ENCODE results near the gene DLK2. TPM values are rescaled to one million over a fixed set of nuclear protein-coding genes. Genes with fewer than 3 reads are reported as not detected.

DLK2 gene
- total and polyA plus RNA-seq, 2 of the 13 experiments (the other 11 are each of a cell fraction or from before 2014, with no cell fraction given), result 1.2 to 3.8 TPM

- TF ChIP-seq ZBTB8A (CRISPR knock-in tag; IDR thresholded peaks at IDR 0.05; ENCODE audit: borderline replicate concordance, low read depth), result no peak
- no peak for TF ChIP-seq CEBPG (CRISPR knock-in tag; IDR thresholded peaks at IDR 0.05)
- TF ChIP-seq ZNF251 (CRISPR knock-in tag; IDR thresholded peaks at IDR 0.05), result no peak
- no peak for TF ChIP-seq CENPX (CRISPR knock-in tag; IDR thresholded peaks at IDR 0.05)
- no peak for TF ChIP-seq ZNF432 (CRISPR knock-in tag; IDR thresholded peaks at IDR 0.05; ENCODE audit: borderline replicate concordance)
- TF ChIP-seq FLYWCH1 (CRISPR knock-in tag; IDR thresholded peaks at IDR 0.05), result no peak
- TF ChIP-seq ZNF709 (CRISPR knock-in tag; IDR thresholded peaks at IDR 0.05), result 0 out of 2 replicates have a peak, but pooled peaks have one; percentile 48
- peak; percentile 49; the same call in 1 of the 2 replicates for TF ChIP-seq ZNF331 (CRISPR knock-in tag; IDR thresholded peaks at IDR 0.05)
- peak; percentile 13; the same call in 1 of the 2 replicates for TF ChIP-seq TSC22D2 (CRISPR knock-in tag; IDR thresholded peaks at IDR 0.05; ENCODE audit: borderline replicate concordance)
- TF ChIP-seq ZNF17 (CRISPR knock-in tag; IDR thresholded peaks at IDR 0.05), result no peak
- TF ChIP-seq ZNF276 (CRISPR knock-in tag; IDR thresholded peaks at IDR 0.05; ENCODE audit: low read depth), result no peak
- no peak for TF ChIP-seq SMC3 (IDR thresholded peaks at IDR 0.05; ENCODE audit: low read length)
- TF ChIP-seq ZNF337 (CRISPR knock-in tag; IDR thresholded peaks at IDR 0.05; ENCODE audit: borderline replicate concordance, low read depth), result no peak; the same call in 1 of the 2 replicates
- no peak; the same call in 1 of the 2 replicates for TF ChIP-seq ZNF124 (CRISPR knock-in tag; IDR thresholded peaks at IDR 0.05)
- no peak for TF ChIP-seq HNF4G (IDR thresholded peaks at IDR 0.05; ENCODE audit: borderline replicate concordance, low read depth, low read length)
- TF ChIP-seq HNF4G (CRISPR knock-in tag; IDR thresholded peaks at IDR 0.05; ENCODE audit: borderline replicate concordance, low read depth), result no peak; the same call in 1 of the 2 replicates
- TF ChIP-seq AHR (CRISPR knock-in tag; IDR thresholded peaks at IDR 0.05), result no peak
- no peak for TF ChIP-seq TRAFD1 (CRISPR knock-in tag; IDR thresholded peaks at IDR 0.05; ENCODE audit: borderline replicate concordance)
- TF ChIP-seq SAFB2 (CRISPR knock-in tag; IDR thresholded peaks at IDR 0.05; ENCODE audit: borderline replicate concordance, low read depth), result no peak
- no peak for TF ChIP-seq ZNF543 (CRISPR knock-in tag; IDR thresholded peaks at IDR 0.05)
- TF ChIP-seq SMAD3 (CRISPR knock-in tag; IDR thresholded peaks at IDR 0.05), result peak; percentile 52; the same call in 1 of the 2 replicates
- no peak for TF ChIP-seq DZIP1 (CRISPR knock-in tag; IDR thresholded peaks at IDR 0.05)
- peak; percentile 88 for TF ChIP-seq ZNF362 (CRISPR knock-in tag; IDR thresholded peaks at IDR 0.05; ENCODE audit: borderline replicate concordance)
These were observed 33.4 kb upstream of the DLK2 start (continued) for GRCh38 chr6:43488667-43489276.
